HEK293 (cell line): Measurements from ENCODE around the gene FAM118A.

Experiments used
- CTCF ChIA-PET: fragments of 350-600 bp; formaldehyde crosslinking; extraction: SDS; loops from one replicate; lab custom pipeline; 2021; ENCODE audit warnings: antibody characterized with exemption; lab: Yijun Ruan, JAX
- POLR2A ChIA-PET: fragments of 300-600 bp; formaldehyde crosslinking; extraction: SDS; loops from one replicate; lab custom pipeline; 2020; ENCODE audit warnings: antibody characterized with exemption, inconsistent platforms; lab: Yijun Ruan, JAX
- H3K27ac ChIP-seq: fragments of 200-500 bp; sonication (Bioruptor generic); 2 replicates; pipeline ENCODE4 v1.5.1; 2014; ENCODE audit warnings: low read depth, low read length, control low read depth, inconsistent platforms; ENCODE audit errors: extremely low read depth
- H3K36me3 ChIP-seq, 2 experiments: fragments of 200-500 bp in 1 of 2; sonication (Bioruptor generic) in 1 of 2; 1 replicate in 1 of 2; 2 replicates in 1 of 2; pipeline ENCODE4 v1.5.1; 2014 to 2017; ENCODE audit warnings: inconsistent platforms in 2 of 2, low read length in 2 of 2; ENCODE audit not compliant: control insufficient read depth in 2 of 2, insufficient read depth in 1 of 2
- H3K4me1 ChIP-seq: fragments of 200-500 bp; sonication (Bioruptor generic); 2 replicates; pipeline ENCODE4 v1.5.1; 2014; ENCODE audit warnings: mild to moderate bottlenecking, low read length, inconsistent platforms; ENCODE audit not compliant: control insufficient read depth, insufficient read depth
- H3K4me3 ChIP-seq: 2 replicates; pipeline ENCODE4 v1.5.1; 2011; ENCODE audit warnings: low read depth, mild to moderate bottlenecking, control low read depth, low read length, moderate library complexity
- H3K9me3 ChIP-seq: fragments of 200-500 bp; sonication (Bioruptor generic); 2 replicates; pipeline ENCODE4 v1.5.1; 2014; ENCODE audit warnings: low read depth, low read length, inconsistent platforms; ENCODE audit not compliant: control insufficient read depth, insufficient read depth
- KLF16 ChIP-seq: fragments of 450-650 bp; formaldehyde crosslinking; IDR thresholded peaks from 2 replicates; pipeline ENCODE4 v1.5.1; 2017; ENCODE audit warnings: missing biosample characterization, missing genetic modification characterization
- MEIS1 ChIP-seq: sonication (generic); formaldehyde crosslinking; IDR thresholded peaks from 2 replicates; pipeline ENCODE4 v1.8.1; 2022; ENCODE audit warnings: missing genetic modification reagents, mild to moderate bottlenecking, borderline replicate concordance
- SETDB1 ChIP-seq: IDR thresholded peaks from one replicate; pipeline ENCODE4 v1.6.1; 2017; ENCODE audit warnings: mild to moderate bottlenecking, low read length, moderate library complexity, mixed read lengths; ENCODE audit not compliant: insufficient read length
- WT1 ChIP-seq: fragments of 450-650 bp; formaldehyde crosslinking; IDR thresholded peaks from 2 replicates; pipeline ENCODE4 v1.5.1; 2016; ENCODE audit warnings: missing biosample characterization, missing genetic modification characterization
- ZBTB1 ChIP-seq: fragments of 450-650 bp; formaldehyde crosslinking; IDR thresholded peaks from 2 replicates; pipeline ENCODE4 v1.5.1; 2016; ENCODE audit warnings: missing biosample characterization, missing genetic modification characterization
- ZBTB7A ChIP-seq: fragments of 450-650 bp; formaldehyde crosslinking; IDR thresholded peaks from 2 replicates; pipeline ENCODE4 v1.5.1; 2016; ENCODE audit warnings: low read depth, missing biosample characterization, missing genetic modification characterization
- ZIC2 ChIP-seq: fragments of 450-650 bp; formaldehyde crosslinking; IDR thresholded peaks from 2 replicates; pipeline ENCODE4 v1.5.1; 2016; ENCODE audit warnings: missing biosample characterization, missing genetic modification characterization
- ZNF214 ChIP-seq: fragments of 450-650 bp; formaldehyde crosslinking; IDR thresholded peaks from 2 replicates; pipeline ENCODE4 v1.5.1; 2017; ENCODE audit warnings: missing biosample characterization, mild to moderate bottlenecking, missing genetic modification characterization, borderline replicate concordance
- ZNF292 ChIP-seq: fragments of 450-650 bp; formaldehyde crosslinking; IDR thresholded peaks from 2 replicates; pipeline ENCODE4 v1.5.1; 2016; ENCODE audit warnings: low read depth, missing biosample characterization, missing genetic modification characterization, borderline replicate concordance
- ZNF426 ChIP-seq: fragments of 450-650 bp; formaldehyde crosslinking; IDR thresholded peaks from 2 replicates; pipeline ENCODE4 v1.5.1; 2017; ENCODE audit warnings: missing biosample characterization, missing genetic modification characterization, mild to moderate bottlenecking, inconsistent platforms, moderate library complexity
- ZNF549 ChIP-seq: fragments of 450-650 bp; IDR thresholded peaks from 2 replicates; pipeline ENCODE4 v1.5.1; 2018; ENCODE audit warnings: missing biosample characterization, missing genetic modification characterization, mild to moderate bottlenecking, inconsistent platforms, moderate library complexity
- ZSCAN23 ChIP-seq: fragments of 450-650 bp; formaldehyde crosslinking; IDR thresholded peaks from 2 replicates; pipeline ENCODE4 v1.5.1; 2016; ENCODE audit warnings: missing biosample characterization, missing genetic modification characterization
- TF ChIP-seq, protein P1 (sequence below): fragments of 450-650 bp; formaldehyde crosslinking; IDR thresholded peaks from 2 replicates; pipeline ENCODE4 v1.5.1; 2016; ENCODE audit warnings: missing biosample characterization, missing genetic modification characterization
- TF ChIP-seq, protein P2 (sequence below): fragments of 450-650 bp; IDR thresholded peaks from 2 replicates; pipeline ENCODE4 v1.5.1; 2018; ENCODE audit warnings: missing biosample characterization, missing genetic modification characterization
- TF ChIP-seq, protein P3 (sequence below): fragments of 450-650 bp; formaldehyde crosslinking; IDR thresholded peaks from 2 replicates; pipeline ENCODE4 v1.5.1; 2016; ENCODE audit warnings: missing biosample characterization, missing genetic modification characterization, borderline replicate concordance
- TF ChIP-seq, protein P4 (sequence below): fragments of 450-650 bp; formaldehyde crosslinking; IDR thresholded peaks from 2 replicates; pipeline ENCODE4 v1.5.1; 2017; ENCODE audit warnings: missing biosample characterization, missing genetic modification characterization

Gene FAM118A

DNA sequence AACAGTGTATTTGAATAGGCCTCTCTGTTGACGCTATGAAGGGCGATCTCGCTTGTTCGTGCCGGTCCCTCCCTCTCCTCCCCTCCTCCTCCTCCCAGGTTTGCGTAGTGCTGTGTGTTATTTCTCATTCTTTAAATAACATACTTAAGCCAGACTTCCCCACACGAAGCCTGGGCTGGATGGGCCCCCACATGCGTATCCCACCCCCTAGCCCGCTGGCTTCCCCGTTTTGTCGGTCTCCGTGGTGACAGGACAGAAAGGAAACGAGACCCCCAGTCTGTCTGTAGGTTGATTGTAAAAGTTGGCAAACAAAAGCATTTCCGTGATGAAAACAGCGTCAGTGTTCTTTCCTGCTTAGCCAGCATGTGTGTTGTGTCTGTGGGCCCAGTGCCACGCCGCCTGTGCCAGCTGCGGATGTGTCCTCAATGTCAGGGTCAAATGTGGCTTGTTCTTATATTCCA lies 27.3 kb downstream of the FAM118A start:
- TF ChIP-seq WT1 (no peak), ZNF549 (no peak), ZBTB1 (tag by site-specific recombination) (no peak), ZNF292 (tag by site-specific recombination) (no peak)
- TF ChIP-seq, protein P1, sequence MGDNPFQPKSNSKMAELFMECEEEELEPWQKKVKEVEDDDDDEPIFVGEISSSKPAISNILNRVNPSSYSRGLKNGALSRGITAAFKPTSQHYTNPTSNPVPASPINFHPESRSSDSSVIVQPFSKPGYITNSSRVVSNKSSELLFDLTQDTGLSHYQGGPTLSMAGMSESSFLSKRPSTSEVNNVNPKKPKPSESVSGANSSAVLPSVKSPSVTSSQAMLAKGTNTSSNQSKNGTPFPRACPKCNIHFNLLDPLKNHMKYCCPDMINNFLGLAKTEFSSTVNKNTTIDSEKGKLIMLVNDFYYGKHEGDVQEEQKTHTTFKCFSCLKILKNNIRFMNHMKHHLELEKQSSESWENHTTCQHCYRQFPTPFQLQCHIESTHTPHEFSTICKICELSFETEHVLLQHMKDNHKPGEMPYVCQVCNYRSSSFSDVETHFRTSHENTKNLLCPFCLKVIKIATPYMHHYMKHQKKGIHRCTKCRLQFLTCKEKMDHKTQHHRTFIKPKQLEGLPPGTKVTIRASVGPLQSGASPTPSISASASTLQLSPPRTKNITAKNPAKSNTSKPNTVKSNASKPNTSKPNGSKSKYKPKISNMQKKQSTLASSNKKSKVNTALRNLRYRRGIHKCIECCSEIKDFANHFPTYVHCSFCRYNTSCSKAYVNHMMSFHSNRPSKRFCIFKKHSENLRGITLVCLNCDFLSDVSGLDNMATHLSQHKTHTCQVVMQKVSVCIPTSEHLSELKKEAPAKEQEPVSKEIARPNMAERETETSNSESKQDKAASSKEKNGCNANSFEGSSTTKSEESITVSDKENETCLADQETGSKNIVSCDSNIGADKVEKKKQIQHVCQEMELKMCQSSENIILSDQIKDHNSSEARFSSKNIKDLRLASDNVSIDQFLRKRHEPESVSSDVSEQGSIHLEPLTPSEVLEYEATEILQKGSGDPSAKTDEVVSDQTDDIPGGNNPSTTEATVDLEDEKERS (tag by site-specific recombination) = no peak
- TF ChIP-seq, all 188 proteins: peak for 0
- peaks cover 48 to 92% of the 10 kb centered on the region in 2 experiments for H3K36me3 ChIP-seq
- no peaks in the 10 kb centered on the region for H3K9me3 ChIP-seq
- POLR2A ChIA-PET = no interaction called here
- CTCF ChIA-PET = no interaction called here
- no peaks in the 10 kb centered on the region for H3K4me1 ChIP-seq
- no peak overlapping the region for H3K27ac ChIP-seq
- no peak overlapping the region for H3K4me3 ChIP-seq

DNA sequence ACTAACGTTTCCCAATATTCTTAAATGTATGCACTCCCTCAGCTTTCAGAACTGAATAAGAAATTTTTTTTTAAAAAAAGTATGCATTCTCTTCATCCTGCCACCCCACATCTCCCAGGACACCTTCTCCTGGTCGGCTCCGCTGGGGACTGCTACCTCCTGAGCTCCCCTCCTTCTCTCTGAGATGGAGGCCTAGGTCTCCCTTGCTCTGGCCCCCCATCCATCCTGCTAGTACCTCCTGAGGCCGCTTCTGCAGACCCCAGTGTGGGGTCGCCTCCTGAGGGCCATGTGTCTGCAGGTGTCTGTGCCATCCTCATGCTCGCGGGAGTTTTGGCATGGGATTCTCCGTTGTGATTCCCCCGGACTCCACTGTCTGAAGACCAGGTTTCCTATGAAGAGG lies 27.8 kb downstream of the FAM118A start:
- TF ChIP-seq KLF16 (tag by site-specific recombination) = no peak
- TF ChIP-seq, protein P2, sequence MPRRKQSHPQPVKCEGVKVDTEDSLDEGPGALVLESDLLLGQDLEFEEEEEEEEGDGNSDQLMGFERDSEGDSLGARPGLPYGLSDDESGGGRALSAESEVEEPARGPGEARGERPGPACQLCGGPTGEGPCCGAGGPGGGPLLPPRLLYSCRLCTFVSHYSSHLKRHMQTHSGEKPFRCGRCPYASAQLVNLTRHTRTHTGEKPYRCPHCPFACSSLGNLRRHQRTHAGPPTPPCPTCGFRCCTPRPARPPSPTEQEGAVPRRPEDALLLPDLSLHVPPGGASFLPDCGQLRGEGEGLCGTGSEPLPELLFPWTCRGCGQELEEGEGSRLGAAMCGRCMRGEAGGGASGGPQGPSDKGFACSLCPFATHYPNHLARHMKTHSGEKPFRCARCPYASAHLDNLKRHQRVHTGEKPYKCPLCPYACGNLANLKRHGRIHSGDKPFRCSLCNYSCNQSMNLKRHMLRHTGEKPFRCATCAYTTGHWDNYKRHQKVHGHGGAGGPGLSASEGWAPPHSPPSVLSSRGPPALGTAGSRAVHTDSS = no peak
- TF ChIP-seq MEIS1 (CRISPR knock-in tag) = no peak
- no peak for TF ChIP-seq ZNF426 (tag by site-specific recombination)
- TF ChIP-seq, protein P3, sequence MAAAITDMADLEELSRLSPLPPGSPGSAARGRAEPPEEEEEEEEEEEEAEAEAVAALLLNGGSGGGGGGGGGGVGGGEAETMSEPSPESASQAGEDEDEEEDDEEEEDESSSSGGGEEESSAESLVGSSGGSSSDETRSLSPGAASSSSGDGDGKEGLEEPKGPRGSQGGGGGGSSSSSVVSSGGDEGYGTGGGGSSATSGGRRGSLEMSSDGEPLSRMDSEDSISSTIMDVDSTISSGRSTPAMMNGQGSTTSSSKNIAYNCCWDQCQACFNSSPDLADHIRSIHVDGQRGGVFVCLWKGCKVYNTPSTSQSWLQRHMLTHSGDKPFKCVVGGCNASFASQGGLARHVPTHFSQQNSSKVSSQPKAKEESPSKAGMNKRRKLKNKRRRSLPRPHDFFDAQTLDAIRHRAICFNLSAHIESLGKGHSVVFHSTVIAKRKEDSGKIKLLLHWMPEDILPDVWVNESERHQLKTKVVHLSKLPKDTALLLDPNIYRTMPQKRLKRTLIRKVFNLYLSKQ = no peak
- TF ChIP-seq ZNF214 (tag by site-specific recombination) = no peak
- TF ChIP-seq ZBTB7A (tag by site-specific recombination) = no peak
- H3K27ac ChIP-seq = no peak overlapping the region
- no peaks in the 10 kb centered on the region for H3K9me3 ChIP-seq
- H3K4me1 ChIP-seq = no peaks in the 10 kb centered on the region
- peaks cover 50 to 91% of the 10 kb centered on the region in 2 experiments for H3K36me3 ChIP-seq
- H3K4me3 ChIP-seq = no peak overlapping the region
- ChIA-PET POLR2A (no interaction called here), CTCF (no interaction called here)

DNA sequence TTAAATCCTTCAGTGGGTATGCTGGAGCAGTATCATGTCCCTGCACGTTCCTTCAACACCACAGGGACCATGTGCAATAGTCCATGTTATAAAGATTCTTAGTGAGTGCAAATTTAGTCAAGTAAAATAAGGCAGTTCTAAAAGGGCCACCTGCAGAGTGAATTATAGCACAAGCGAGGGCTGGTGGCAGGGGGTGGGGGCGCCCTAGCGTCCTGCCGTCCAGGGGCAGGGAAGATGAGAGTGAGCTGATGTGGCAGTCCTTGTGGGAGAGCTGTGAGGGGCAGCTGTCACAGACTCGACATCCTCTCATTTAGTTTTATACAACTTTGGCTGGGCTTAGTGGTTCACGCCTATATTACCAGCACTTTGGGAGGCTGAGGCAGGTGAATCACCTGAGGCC lies 29.1 kb downstream of the FAM118A start:
- Histone ChIP-seq H3K4me1 (no peaks in the 10 kb centered on the region), H3K36me3 (peaks cover 40 to 87% of the 10 kb centered on the region in 2 experiments), H3K4me3 (no peak overlapping the region), H3K9me3 (no peaks in the 10 kb centered on the region), H3K27ac (no peak overlapping the region)
- ChIA-PET CTCF (no interaction called here), POLR2A (no interaction called here)
- TF ChIP-seq, protein P4, sequence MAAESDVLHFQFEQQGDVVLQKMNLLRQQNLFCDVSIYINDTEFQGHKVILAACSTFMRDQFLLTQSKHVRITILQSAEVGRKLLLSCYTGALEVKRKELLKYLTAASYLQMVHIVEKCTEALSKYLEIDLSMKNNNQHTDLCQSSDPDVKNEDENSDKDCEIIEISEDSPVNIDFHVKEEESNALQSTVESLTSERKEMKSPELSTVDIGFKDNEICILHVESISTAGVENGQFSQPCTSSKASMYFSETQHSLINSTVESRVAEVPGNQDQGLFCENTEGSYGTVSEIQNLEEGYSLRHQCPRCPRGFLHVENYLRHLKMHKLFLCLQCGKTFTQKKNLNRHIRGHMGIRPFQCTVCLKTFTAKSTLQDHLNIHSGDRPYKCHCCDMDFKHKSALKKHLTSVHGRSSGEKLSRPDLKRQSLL (tag by site-specific recombination) = no peak
- TF ChIP-seq ZIC2 (tag by site-specific recombination) (peak; percentile 96), SETDB1 (no peak), ZSCAN23 (tag by site-specific recombination) (no peak)
